ENCODE data around the gene CYSRT1. TPM values are rescaled to one million over a fixed set of nuclear protein-coding genes. Genes with fewer than 3 reads are reported as not detected.

Gene CYSRT1
- polyA plus RNA-seq, 1 donor (not counting 4 experiments of a cell fraction or from before 2014, with no cell fraction given): 0.80 TPM

DNA sequence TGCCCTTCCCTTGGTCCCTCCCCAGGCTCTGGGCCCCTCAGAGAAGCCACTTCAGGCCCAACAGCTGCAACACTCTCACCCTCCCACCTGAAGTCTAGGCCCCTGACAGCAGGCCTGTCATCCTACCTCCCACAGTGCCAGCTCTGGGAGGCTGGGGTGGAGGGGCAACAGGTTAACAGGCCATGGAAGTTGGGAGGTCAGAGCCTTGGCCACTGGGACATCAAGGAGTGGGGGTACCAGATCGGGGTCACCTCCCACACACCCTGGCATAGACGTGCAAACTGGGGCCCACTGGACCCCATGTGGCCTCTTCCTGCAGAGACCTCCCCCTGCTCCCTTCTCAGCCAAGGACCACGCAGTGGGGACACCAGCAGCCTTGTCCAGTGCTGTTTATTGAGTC lies 33.7 kb upstream of the CYSRT1 start:
- FAIRE-seq: no peak
- Histone ChIP-seq H3K79me2 (ENCODE audit: control insufficient read depth, insufficient read depth, low read length) (peaks cover 38% of the 10 kb centered on the region), H3K27ac (ENCODE audit: control insufficient read depth, insufficient read depth, low read length) (no peak overlapping the region), H4K20me1 (ENCODE audit: control insufficient read depth, extremely low read depth, insufficient read depth, low read length) (peaks cover 5% of the 10 kb centered on the region), H3K27me3 (ENCODE audit: control insufficient read depth, extremely low read depth, insufficient read depth, low read length) (peaks cover 3% of the 10 kb centered on the region), H3K9me1 (ENCODE audit: control insufficient read depth, extremely low read depth, insufficient read depth, low read length) (peaks cover 3% of the 10 kb centered on the region), H3K36me3 (ENCODE audit: control insufficient read depth in 2 of 2, extremely low read depth in 1 of 2, insufficient read depth in 2 of 2, low read length in 2 of 2) (peaks cover 9 to 13% of the 10 kb centered on the region in 2 experiments), H2AFZ (ENCODE audit: control insufficient read depth, low read length) (no peak overlapping the region), H3K9me3 (ENCODE audit: control insufficient read depth, low read depth, low read length) (no peaks in the 10 kb centered on the region), H3K4me1 (ENCODE audit: control insufficient read depth, extremely low read depth, insufficient read depth, low read length) (peaks cover 38% of the 10 kb centered on the region), H3K4me3 (ENCODE audit: control insufficient read depth in 2 of 3, extremely low read depth in 1 of 3, insufficient read depth in 2 of 3, low read depth in 1 of 3, low read length in 3 of 3) (no peak overlapping the region), H3K9ac (ENCODE audit: control insufficient read depth, extremely low read depth, insufficient read depth, low read length) (no peak overlapping the region), H3K4me2 (ENCODE audit: control insufficient read depth, extremely low read depth, insufficient read depth, low read depth, low read length) (no peak overlapping the region)
- TF ChIP-seq, protein P1, sequence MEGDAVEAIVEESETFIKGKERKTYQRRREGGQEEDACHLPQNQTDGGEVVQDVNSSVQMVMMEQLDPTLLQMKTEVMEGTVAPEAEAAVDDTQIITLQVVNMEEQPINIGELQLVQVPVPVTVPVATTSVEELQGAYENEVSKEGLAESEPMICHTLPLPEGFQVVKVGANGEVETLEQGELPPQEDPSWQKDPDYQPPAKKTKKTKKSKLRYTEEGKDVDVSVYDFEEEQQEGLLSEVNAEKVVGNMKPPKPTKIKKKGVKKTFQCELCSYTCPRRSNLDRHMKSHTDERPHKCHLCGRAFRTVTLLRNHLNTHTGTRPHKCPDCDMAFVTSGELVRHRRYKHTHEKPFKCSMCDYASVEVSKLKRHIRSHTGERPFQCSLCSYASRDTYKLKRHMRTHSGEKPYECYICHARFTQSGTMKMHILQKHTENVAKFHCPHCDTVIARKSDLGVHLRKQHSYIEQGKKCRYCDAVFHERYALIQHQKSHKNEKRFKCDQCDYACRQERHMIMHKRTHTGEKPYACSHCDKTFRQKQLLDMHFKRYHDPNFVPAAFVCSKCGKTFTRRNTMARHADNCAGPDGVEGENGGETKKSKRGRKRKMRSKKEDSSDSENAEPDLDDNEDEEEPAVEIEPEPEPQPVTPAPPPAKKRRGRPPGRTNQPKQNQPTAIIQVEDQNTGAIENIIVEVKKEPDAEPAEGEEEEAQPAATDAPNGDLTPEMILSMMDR (optimal IDR thresholded peaks at IDR 0.05 in 1 of 3, IDR thresholded peaks at IDR 0.05 in 1 of 3, conservative IDR thresholded peaks at IDR 0.05 in 1 of 3; ENCODE audit: extremely low read depth in 1 of 3, insufficient read depth in 2 of 3, low read length in 3 of 3): no peak
- TF ChIP-seq EZH2 (IDR thresholded peaks at IDR 0.05; ENCODE audit: low read length): no peak
- no peak for DNase-seq (ENCODE audit: low read depth, low spot score)
- dilution Hi-C loops (cut with MboI; ENCODE audit: extremely low pct_ligation_motif_present, low sequenced_read_pairs): no loop called here

DNA sequence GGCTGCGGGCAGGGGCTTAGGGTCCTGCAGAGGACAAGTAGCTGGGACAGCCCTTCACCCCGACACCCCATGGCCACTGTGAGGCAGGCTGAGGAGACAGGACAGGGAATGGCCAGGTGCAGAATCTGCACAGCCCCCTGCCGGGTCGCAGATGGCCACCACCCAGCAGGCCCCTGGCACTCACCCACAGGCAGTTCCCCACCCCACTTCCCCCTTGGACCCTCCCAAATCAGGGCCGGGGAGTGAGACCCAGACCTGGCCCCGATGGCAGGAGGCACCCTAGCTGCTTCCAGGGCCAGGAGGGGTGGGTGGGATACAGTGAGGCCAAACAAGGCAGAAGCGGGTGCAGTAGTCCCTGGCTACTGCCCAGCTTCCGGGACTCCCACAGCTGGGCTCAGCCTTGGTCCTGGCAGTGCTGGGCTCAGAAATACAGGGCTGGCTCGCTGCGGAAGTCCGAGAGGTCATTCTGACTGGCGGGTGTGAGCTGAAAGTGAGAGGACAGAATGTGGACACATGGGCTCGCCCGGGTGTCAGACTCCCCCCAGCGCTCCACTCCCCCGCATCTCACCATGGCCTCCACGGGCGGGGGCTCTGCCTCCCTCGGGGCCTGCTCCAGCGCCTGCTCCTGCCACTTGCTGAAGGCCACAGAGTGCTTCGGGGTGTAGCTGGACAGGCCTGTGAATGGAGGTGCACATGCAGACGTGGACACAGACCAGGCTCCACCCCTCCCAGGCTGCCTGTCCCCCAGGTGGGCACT lies 33.1 kb upstream of the CYSRT1 start:
- H3K4me2 ChIP-seq (ENCODE audit: control insufficient read depth, extremely low read depth, insufficient read depth, low read depth, low read length): no peak overlapping the region
- H3K4me3 ChIP-seq (ENCODE audit: control insufficient read depth in 2 of 3, extremely low read depth in 1 of 3, insufficient read depth in 2 of 3, low read depth in 1 of 3, low read length in 3 of 3): no peak overlapping the region

More for the DNA sequence above, 33.1 kb upstream of the CYSRT1 start:
- peaks cover 9 to 13% of the 10 kb centered on the region in 2 experiments for H3K36me3 ChIP-seq (ENCODE audit: control insufficient read depth in 2 of 2, extremely low read depth in 1 of 2, insufficient read depth in 2 of 2, low read length in 2 of 2)
- H3K27me3 ChIP-seq (ENCODE audit: control insufficient read depth, extremely low read depth, insufficient read depth, low read length): peaks cover 3% of the 10 kb centered on the region
- DNase-seq (ENCODE audit: low read depth, low spot score) (no peak), FAIRE-seq (no peak)
- H3K9ac ChIP-seq (ENCODE audit: control insufficient read depth, extremely low read depth, insufficient read depth, low read length): no peak overlapping the region
- peaks cover 3% of the 10 kb centered on the region for H3K9me1 ChIP-seq (ENCODE audit: control insufficient read depth, extremely low read depth, insufficient read depth, low read length)
- peaks cover 5% of the 10 kb centered on the region for H4K20me1 ChIP-seq (ENCODE audit: control insufficient read depth, extremely low read depth, insufficient read depth, low read length)
- peaks cover 32% of the 10 kb centered on the region for H3K79me2 ChIP-seq (ENCODE audit: control insufficient read depth, insufficient read depth, low read length)
- no peak overlapping the region for H2AFZ ChIP-seq (ENCODE audit: control insufficient read depth, low read length)
- no peak overlapping the region for H3K27ac ChIP-seq (ENCODE audit: control insufficient read depth, insufficient read depth, low read length)
- no peaks in the 10 kb centered on the region for H3K9me3 ChIP-seq (ENCODE audit: control insufficient read depth, low read depth, low read length)
- H3K4me1 ChIP-seq (ENCODE audit: control insufficient read depth, extremely low read depth, insufficient read depth, low read length): peaks cover 36% of the 10 kb centered on the region
- dilution Hi-C loops (cut with MboI; ENCODE audit: extremely low pct_ligation_motif_present, low sequenced_read_pairs): no loop called here
- TF ChIP-seq, protein P1 (optimal IDR thresholded peaks at IDR 0.05 in 1 of 3, IDR thresholded peaks at IDR 0.05 in 1 of 3, conservative IDR thresholded peaks at IDR 0.05 in 1 of 3; ENCODE audit: extremely low read depth in 1 of 3, insufficient read depth in 2 of 3, low read length in 3 of 3): no peak
- TF ChIP-seq EZH2 (IDR thresholded peaks at IDR 0.05; ENCODE audit: low read length): no peak
